Neural progenitor cell (in vitro differentiated cells): ENCODE data around the gene PTPRB. TPM values are rescaled to one million over a fixed set of nuclear protein-coding genes. Genes with fewer than 3 reads are reported as not detected.
A peak's percentile ranks its signal among the peaks of the same experiment; 100 is the strongest.

Experiments used
- DNase-seq: peaks from one replicate; pipeline ENCODE4 v3.0.0-alpha.2; 2016; ENCODE audit warnings: low spot score
- H2AFZ ChIP-seq: fragments of 200-600 bp; sonication (generic); replicated peaks from 2 replicates; pipeline ENCODE4 v1.6.1; 2016; ENCODE audit warnings: antibody characterized with exemption
- H3F3A ChIP-seq: fragments of 200-600 bp; sonication (generic); 2 replicates; pipeline ENCODE4 v1.6.1; 2016; ENCODE audit warnings: antibody characterized with exemption, low read depth
- H3K27ac ChIP-seq: fragments of 200-600 bp; sonication (generic); 2 replicates; pipeline ENCODE4 v1.5.1; 2016; ENCODE audit warnings: mild to moderate bottlenecking
- H3K27me3 ChIP-seq: fragments of 200-600 bp; sonication (generic); 2 replicates; pipeline ENCODE4 v1.6.1; 2016; ENCODE audit warnings: mild to moderate bottlenecking, moderate library complexity
- H3K36me3 ChIP-seq: fragments of 200-600 bp; sonication (generic); 2 replicates; pipeline ENCODE4 v1.5.1; 2016
- H3K4me1 ChIP-seq: fragments of 200-600 bp; sonication (generic); 2 replicates; pipeline ENCODE4 v1.6.1; 2016; ENCODE audit warnings: mixed run types
- H3K4me2 ChIP-seq: fragments of 200-600 bp; sonication (generic); 2 replicates; pipeline ENCODE4 v1.6.1; 2016
- H3K4me3 ChIP-seq: fragments of 200-600 bp; sonication (generic); 2 replicates; pipeline ENCODE4 v1.5.1; 2016
- H3K79me2 ChIP-seq: fragments of 200-600 bp; sonication (generic); 2 replicates; pipeline ENCODE4 v1.6.1; 2016; ENCODE audit warnings: low read depth
- H3K9ac ChIP-seq: fragments of 200-600 bp; sonication (generic); 2 replicates; pipeline ENCODE4 v1.6.1; 2016
- H3K9me3 ChIP-seq: fragments of 200-600 bp; sonication (generic); 2 replicates; pipeline ENCODE4 v1.5.1; 2016; ENCODE audit warnings: low read depth
- H4K20me1 ChIP-seq: fragments of 200-600 bp; sonication (generic); 2 replicates; pipeline ENCODE4 v1.6.1; 2016; ENCODE audit warnings: low read depth
- H3K27ac Mint-ChIP-seq: 3 replicates; pipeline ENCODE4 v1.8.0; 2021; ENCODE audit warnings: mixed read lengths
- H3K27me3 Mint-ChIP-seq: 2 replicates; pipeline ENCODE4 v1.8.0; 2022; ENCODE audit warnings: low read depth, mild to moderate bottlenecking, inconsistent platforms, moderate library complexity, mixed read lengths; ENCODE audit not compliant: insufficient read depth
- H3K36me3 Mint-ChIP-seq: 3 replicates; pipeline ENCODE4 v1.8.0; 2021; ENCODE audit warnings: mixed read lengths
- H3K4me1 Mint-ChIP-seq: 3 replicates; pipeline ENCODE4 v1.8.0; 2021; ENCODE audit warnings: mixed read lengths
- H3K4me3 Mint-ChIP-seq: 3 replicates; pipeline ENCODE4 v1.8.0; 2021; ENCODE audit warnings: mild to moderate bottlenecking, moderate library complexity, mixed read lengths
- H3K9me3 Mint-ChIP-seq: 3 replicates; pipeline ENCODE4 v1.8.0; 2020; ENCODE audit warnings: mixed read lengths
- CTCF ChIP-seq: fragments of 200-600 bp; sonication (generic); IDR thresholded peaks from 2 replicates; pipeline ENCODE4 v1.5.1; 2017; ENCODE audit warnings: antibody characterized with exemption, mild to moderate bottlenecking
- EZH2 ChIP-seq: fragments of 200-600 bp; sonication (generic); IDR thresholded peaks from 2 replicates; pipeline ENCODE4 v1.6.1; 2017; ENCODE audit warnings: antibody characterized with exemption, mild to moderate bottlenecking, moderate library complexity
- EZH2phosphoT487 ChIP-seq: fragments of 200-600 bp; sonication (generic); IDR thresholded peaks from 2 replicates; pipeline ENCODE4 v1.6.1; 2017; ENCODE audit warnings: antibody characterized with exemption
- total RNA-seq: library from RNA; depleted of rRNA; stranded (reverse); fragments of >200 nt; gene quantifications from 2 replicates; pipeline ENCODE4 v1.2.3, GENCODE V29; 2015; ENCODE audit warnings: low replicate concordance

The PTPRB gene
- total RNA-seq, 1 donor from 2014 or later: not detected

GRCh38 chr12:70618371-70618770, 18.9 kb downstream of the PTPRB start:
- H3K9me3 Mint-ChIP-seq: no peaks in the 10 kb centered on the region

GRCh38 chr12:70617450-70617849, 19.8 kb downstream of the PTPRB start:
- Histone ChIP-seq H3K79me2 (no peaks in the 10 kb centered on the region), H3K9me3 (no peaks in the 10 kb centered on the region), H3K27me3 (peaks cover under 1% of the 10 kb centered on the region), H3F3A (no peaks in the 10 kb centered on the region), H3K4me3 (no peak overlapping the region), H2AFZ (no peak overlapping the region), H4K20me1 (no peaks in the 10 kb centered on the region), H3K4me2 (no peak overlapping the region), H3K27ac (no peak overlapping the region), H3K36me3 (no peaks in the 10 kb centered on the region), H3K4me1 (peaks cover 5% of the 10 kb centered on the region), H3K9ac (no peak overlapping the region)
- TF ChIP-seq EZH2 (no peak), CTCF (no peak), EZH2phosphoT487 (no peak)
- Mint-ChIP-seq H3K36me3 (no peaks in the 10 kb centered on the region), H3K9me3 (no peaks in the 10 kb centered on the region), H3K4me1 (peaks cover 11% of the 10 kb centered on the region), H3K4me3 (no peak overlapping the region), H3K27me3 (peaks cover 7% of the 10 kb centered on the region), H3K27ac (no peak overlapping the region)
- peak; percentile 9 for DNase-seq

More at GRCh38 chr12:70618371-70618770, 18.9 kb downstream of the PTPRB start:
- H3K79me2 ChIP-seq: no peaks in the 10 kb centered on the region
- no peaks in the 10 kb centered on the region for H3K9me3 ChIP-seq
- H4K20me1 ChIP-seq: no peaks in the 10 kb centered on the region
- no peak overlapping the region for H2AFZ ChIP-seq
- no peak overlapping the region for H3K27ac ChIP-seq
- H3K36me3 ChIP-seq: no peaks in the 10 kb centered on the region
- Mint-ChIP-seq H3K27ac (no peak overlapping the region), H3K4me3 (no peak overlapping the region), H3K36me3 (no peaks in the 10 kb centered on the region), H3K27me3 (peaks cover 2% of the 10 kb centered on the region), H3K4me1 (peaks cover 12% of the 10 kb centered on the region)
- no peak for DNase-seq
- no peak overlapping the region for H3K4me3 ChIP-seq
- no peak overlapping the region for H3K4me2 ChIP-seq
- H3F3A ChIP-seq: no peaks in the 10 kb centered on the region
- H3K27me3 ChIP-seq: no peaks in the 10 kb centered on the region
- no peak overlapping the region for H3K9ac ChIP-seq
- TF ChIP-seq EZH2phosphoT487 (no peak), CTCF (no peak), EZH2 (no peak)
- peaks cover 9% of the 10 kb centered on the region for H3K4me1 ChIP-seq

- H3K9me3 ChIP-seq: no peaks in the 10 kb centered on the region
- H3K4me1 Mint-ChIP-seq: peaks cover 16% of the 10 kb centered on the region
Measured at GRCh38 chr12:70615174-70615866, 21.9 kb downstream of the PTPRB start.

More at GRCh38 chr12:70615174-70615866, 21.9 kb downstream of the PTPRB start:
- Histone ChIP-seq H4K20me1 (no peaks in the 10 kb centered on the region), H3K4me2 (no peak overlapping the region), H3K9ac (no peak overlapping the region), H2AFZ (no peak overlapping the region), H3K27ac (no peak overlapping the region), H3K36me3 (no peaks in the 10 kb centered on the region), H3K4me1 (no peaks in the 10 kb centered on the region), H3K27me3 (peaks cover 22% of the 10 kb centered on the region), H3K79me2 (no peaks in the 10 kb centered on the region), H3K4me3 (no peak overlapping the region), H3F3A (peaks cover 5% of the 10 kb centered on the region)
- Mint-ChIP-seq H3K27ac (no peak overlapping the region), H3K36me3 (no peaks in the 10 kb centered on the region), H3K27me3 (peaks cover 7% of the 10 kb centered on the region), H3K4me3 (no peak overlapping the region), H3K9me3 (no peaks in the 10 kb centered on the region)
- no peak for DNase-seq
- TF ChIP-seq EZH2phosphoT487 (no peak), EZH2 (no peak), CTCF (no peak)
